CD14-positive monocyte (primary cell): Measurements from ENCODE around the gene ZBTB39. TPM values are rescaled to one million over a fixed set of nuclear protein-coding genes. Genes with fewer than 3 reads are reported as not detected.
A peak's percentile ranks its signal among the peaks of the same experiment; 100 is the strongest.
"Not testable (repeated sequence)": the region's sequence is repeated elsewhere in the genome, so short reads cannot be mapped to it uniquely, and the experiment has no call there.

ENCODE experiments used
- DNase-seq, 3 donors: peaks; one replicate each; pipeline ENCODE4 v3.0.0-alpha.2; 2011 to 2022
- H2AFZ ChIP-seq: 2 replicates; pipeline ENCODE4 v1.6.0; 2012; ENCODE audit warnings: mild to moderate bottlenecking, low read depth, low read length, inconsistent platforms; ENCODE audit not compliant: insufficient read depth, poor library complexity, severe bottlenecking
- H3K27ac ChIP-seq, 2 donors: 1 replicate in 1 of 2; 2 replicates in 1 of 2; pipeline ENCODE4 v1.5.1; 2012 to 2013; ENCODE audit warnings: low read length in 2 of 2, control low read depth in 1 of 2, inconsistent platforms in 1 of 2, low read depth in 1 of 2, mild to moderate bottlenecking in 1 of 2
- H3K27me3 ChIP-seq, 2 donors: one replicate each; pipeline versions ENCODE4 v1.6.0 to v1.6.1; 2011 to 2013; ENCODE audit warnings: low read length in 2 of 2; ENCODE audit not compliant: control insufficient read depth in 2 of 2, insufficient read depth in 2 of 2
- H3K36me3 ChIP-seq, 2 donors: replicated peaks in 1 of 2; 1 replicate in 1 of 2; 2 replicates in 1 of 2; pipeline versions ENCODE4 v1.5.1 to v1.6.1; 2012 to 2013; ENCODE audit warnings: low read length in 2 of 2, control low read depth in 1 of 2, inconsistent platforms in 1 of 2, mild to moderate bottlenecking in 1 of 2; ENCODE audit not compliant: insufficient read depth in 2 of 2, control insufficient read depth in 1 of 2
- H3K4me1 ChIP-seq, 2 donors: 1 replicate in 1 of 2; 2 replicates in 1 of 2; pipeline versions ENCODE4 v1.5.1 to v1.6.1; 2012 to 2013; ENCODE audit warnings: low read length in 2 of 2, control low read depth in 1 of 2, inconsistent platforms in 1 of 2, mild to moderate bottlenecking in 1 of 2, moderate library complexity in 1 of 2; ENCODE audit not compliant: insufficient read depth in 2 of 2, control insufficient read depth in 1 of 2
- H3K4me2 ChIP-seq: replicated peaks from 2 replicates; pipeline ENCODE3; 2012; ENCODE audit warnings: low read length, moderate library complexity, mild to moderate bottlenecking; ENCODE audit not compliant: poor library complexity, severe bottlenecking; ENCODE audit errors: extremely low read depth
- H3K4me3 ChIP-seq, 3 experiments: fragments of 200-600 bp in 1 of 3; sonication (generic) in 1 of 3; replicated peaks in 1 of 3; 1 replicate in 2 of 3; 2 replicates in 1 of 3; pipeline ENCODE4 v1.5.1; 2011 to 2013; ENCODE audit warnings: low read length in 3 of 3, mild to moderate bottlenecking in 3 of 3, control low read depth in 2 of 3, low read depth in 2 of 3, inconsistent platforms in 1 of 3, moderate library complexity in 1 of 3
- H3K79me2 ChIP-seq: 2 replicates; pipeline ENCODE4 v1.6.0; 2012; ENCODE audit warnings: mild to moderate bottlenecking, control low read depth, inconsistent platforms, low read length, moderate library complexity; ENCODE audit not compliant: insufficient read depth
- H3K9ac ChIP-seq: 2 replicates; pipeline ENCODE4 v1.6.0; 2017; ENCODE audit warnings: low read length, mild to moderate bottlenecking; ENCODE audit not compliant: insufficient read depth, poor library complexity, severe bottlenecking
- H3K9me3 ChIP-seq, 2 donors: replicated peaks in 1 of 2; 1 replicate in 1 of 2; 2 replicates in 1 of 2; pipeline versions ENCODE4 v1.5.1 to v1.6.1; 2012 to 2013; ENCODE audit warnings: low read length in 2 of 2, control low read depth in 1 of 2; ENCODE audit not compliant: control insufficient read depth in 1 of 2, insufficient read depth in 1 of 2
- H4K20me1 ChIP-seq: 2 replicates; pipeline ENCODE4 v1.6.0; 2012; ENCODE audit warnings: mild to moderate bottlenecking, low read length, control low read depth, moderate library complexity; ENCODE audit not compliant: insufficient read depth
- H3K27ac Mint-ChIP-seq, 7 donors: one replicate each; pipeline ENCODE4 v1.8.0; 2020; ENCODE audit warnings: mild to moderate bottlenecking in 7 of 7, mixed read lengths in 7 of 7, moderate library complexity in 6 of 7, inconsistent platforms in 2 of 7
- H3K27me3 Mint-ChIP-seq, 3 donors: one replicate each; pipeline ENCODE4 v1.8.0; 2021 to 2022; ENCODE audit warnings: low read depth in 3 of 3, mild to moderate bottlenecking in 3 of 3, mixed read lengths in 3 of 3, moderate library complexity in 3 of 3, inconsistent platforms in 1 of 3
- H3K36me3 Mint-ChIP-seq, 2 donors: one replicate each; pipeline ENCODE4 v1.8.0; 2020; ENCODE audit warnings: mixed read lengths in 2 of 2, inconsistent platforms in 1 of 2, mild to moderate bottlenecking in 1 of 2
- H3K4me1 Mint-ChIP-seq: one replicate; pipeline ENCODE4 v1.8.0; 2020; ENCODE audit warnings: mild to moderate bottlenecking, mixed read lengths
- H3K4me3 Mint-ChIP-seq, 2 donors: one replicate each; pipeline ENCODE4 v1.8.0; 2020; ENCODE audit warnings: mild to moderate bottlenecking in 2 of 2, mixed read lengths in 2 of 2, moderate library complexity in 1 of 2
- H3K9me3 Mint-ChIP-seq, 7 donors: one replicate each; pipeline ENCODE4 v1.8.0; 2020 to 2022; ENCODE audit warnings: mixed read lengths in 7 of 7, mild to moderate bottlenecking in 6 of 7, moderate library complexity in 6 of 7, inconsistent platforms in 2 of 7
- CTCF ChIP-seq: fragments of 200-600 bp; IDR thresholded peaks from one replicate; pipeline ENCODE4 v1.8.0; 2022; ENCODE audit warnings: antibody characterized with exemption, mild to moderate bottlenecking
- WGBS: methylation state at CpG from one replicate; pipeline ENCODE4 v1.1.5; 2013; ENCODE audit warnings: missing lambda C conversion rate; ENCODE audit not compliant: insufficient coverage; 5-methylcytosine and 5-hydroxymethylcytosine counted together
- intact Hi-C, 2 donors: fragments of 100-400 bp; cut with micrococcal nuclease; formaldehyde crosslinking; loops; one replicate each; pipeline versions ENCODE4 v1.15.0 to v1.15.1; 2023
- polyA minus RNA-seq: library from RNA; depleted of rRNA, polyadenylated mRNA; stranded (reverse); fragments of >200 nt; gene quantifications from 2 replicates; pipeline ENCODE4 v1.2.3, GENCODE V29; 2012
- polyA plus RNA-seq, 3 donors: library from polyadenylated mRNA; depleted of rRNA in 1 of 3; unstranded in 2 of 3; stranded (reverse) in 1 of 3; fragments of 300-500 nt in 2 of 3; fragments of >200 nt in 1 of 3; fragmentation: Illumina TruSeq in 2 of 3; gene quantifications; 1 replicate in 2 of 3; 2 replicates in 1 of 3; pipeline ENCODE4 v1.2.3, GENCODE V29; 2012 to 2021
- total RNA-seq, 12 experiments: library from RNA in 1 of 12; stranded (reverse) in 1 of 12; fragments of 120-200 nt in 1 of 12; gene quantifications; one replicate each; pipeline ENCODE4 v1.2.4 and lab custom pipeline; 2013 to 2026; ENCODE audit warnings: mixed read lengths in 6 of 12, inconsistent platforms in 1 of 12

The ZBTB39 gene
- total RNA-seq (2013), result 2.7 TPM
- 1 to 10 TPM in 2 of 3 donors, under 1 TPM in 1; 0.65 to 3.7 (median 1.2) TPM for polyA plus RNA-seq
- 1.9 and 2.4 TPM in 2 replicates for polyA minus RNA-seq
- 4.4 to 20.1 (median 6.2) reads per million in 11 experiments for total RNA-seq (lab: John Stamatoyannopoulos, UW)

DNA sequence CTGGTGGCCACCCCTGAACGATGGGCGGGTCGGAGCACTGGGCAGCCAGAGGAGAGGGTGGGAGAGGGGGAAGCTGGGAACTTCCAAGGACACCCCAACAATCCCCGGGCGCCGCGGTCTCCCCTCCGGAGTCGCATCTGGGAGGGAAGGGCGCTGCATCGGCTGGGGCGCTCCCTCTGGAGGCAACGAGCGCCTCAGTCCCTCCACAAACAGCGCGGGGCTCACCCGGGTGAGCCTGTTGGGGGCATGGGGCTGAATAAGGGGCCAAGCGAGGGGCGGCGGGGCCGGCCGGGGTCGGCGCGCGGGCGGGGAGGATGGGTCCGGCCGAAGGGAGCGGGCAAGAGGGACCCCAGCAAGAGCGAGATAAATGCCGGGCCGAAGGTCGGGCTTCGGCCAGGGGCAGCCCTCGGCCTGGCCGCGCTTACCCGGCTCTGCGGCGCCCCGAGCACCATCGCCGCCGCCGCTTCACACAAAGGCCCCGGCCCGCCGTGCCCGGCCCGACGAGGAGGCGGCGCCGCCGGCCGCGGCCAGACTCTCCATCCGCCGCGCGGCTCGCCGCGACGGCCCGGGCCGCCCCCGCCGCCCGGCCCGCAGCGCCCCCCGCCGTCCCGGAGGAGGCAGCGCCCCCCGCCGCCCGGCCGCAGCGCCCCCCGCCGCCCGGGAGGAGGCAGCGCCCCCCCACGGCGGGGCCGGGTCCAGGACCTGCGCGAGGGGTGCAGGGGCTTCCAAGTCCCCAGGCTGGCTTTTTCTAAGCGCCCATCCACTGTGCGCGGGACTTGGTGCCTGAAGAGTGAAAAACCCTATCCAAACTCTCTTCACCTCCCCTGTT, at the start of gene ZBTB39:
TSS of gene ZBTB39 (minus strand) at position 567 of the 829 bp plus-strand sequence. CDS start 1,629 bp downstream, outside the sequence.
- Mint-ChIP-seq H3K4me3 (peak within 1 kb of the TSS; percentile 86 to 94), H3K4me1 (peaks cover 23% of the 10 kb centered on the region), H3K27me3 (peaks cover 0 to 1% (median 0%) of the 10 kb centered on the region in 3 donors), H3K36me3 (peaks cover 37% of the 10 kb centered on the region in 2 donors), H3K27ac (peak within 1 kb of the TSS; percentile 18 to 76 (median 53)), H3K9me3 (no peaks in the 10 kb centered on the region)
- Histone ChIP-seq H4K20me1 (peaks cover 10% of the 10 kb centered on the region), H3K27me3 (no peaks in the 10 kb centered on the region), H3K9ac (peak within 1 kb of the TSS; percentile 81), H3K79me2 (peaks cover 19% of the 10 kb centered on the region), H3K4me2 (peak within 1 kb of the TSS; percentile 94), H3K4me3 (peak within 1 kb of the TSS; percentile 59 to 87 (median 86)), H2AFZ (peak within 1 kb of the TSS; percentile 95), H3K27ac (peak within 1 kb of the TSS in 1 of 2 donors; percentile 55), H3K36me3 (peaks cover 28 to 31% of the 10 kb centered on the region in 2 donors), H3K4me1 (peaks cover 13 to 21% of the 10 kb centered on the region in 2 donors), H3K9me3 (no peaks in the 10 kb centered on the region)
- WGBS, result under 1% methylated on average over 69 of the region's 94 CpGs
- intact Hi-C loops, result loop anchor here in 1 of 2 donors (5.0 kb wide), 1 partner anchor 56 kb away; no protein-coding TSS in a partner anchor
- peak; percentile 15 to 66 (median 48) for DNase-seq
- TF ChIP-seq CTCF, result peak; percentile 64

- Mint-ChIP-seq H3K36me3 (peaks cover 25 to 32% of the 10 kb centered on the region in 2 donors), H3K27me3 (no peaks in the 10 kb centered on the region), H3K4me3 (no peak overlapping the region), H3K4me1 (peaks cover 16% of the 10 kb centered on the region), H3K27ac (peak overlapping the region; percentile 52 to 77 (median 68)), H3K9me3 (peaks cover 0 to 3% (median 0%) of the 10 kb centered on the region in 7 donors)
- no peaks in the 10 kb centered on the region for H3K9me3 ChIP-seq
- peak overlapping the region in 1 of 2 donors; percentile 58 for H3K27ac ChIP-seq
- peak overlapping the region in 1 of 3 experiments; percentile 13 for H3K4me3 ChIP-seq
- H3K4me2 ChIP-seq, result peak overlapping the region; percentile 18
- no peak for TF ChIP-seq CTCF
- no peaks in the 10 kb centered on the region for H3K79me2 ChIP-seq
- peaks cover 24 to 35% of the 10 kb centered on the region in 2 donors for H3K36me3 ChIP-seq
- WGBS, result 0% methylated on average over 1 of the region's 3 CpGs
- no peak overlapping the region for H3K9ac ChIP-seq
- no peak overlapping the region for H2AFZ ChIP-seq
- peaks cover 16 to 17% of the 10 kb centered on the region in 2 donors for H3K4me1 ChIP-seq
- peak; percentile 84 to 90 (median 87) for DNase-seq
- intact Hi-C loops, result no loop called here
- H4K20me1 ChIP-seq, result no peaks in the 10 kb centered on the region
- H3K27me3 ChIP-seq, result no peaks in the 10 kb centered on the region
Measured at GRCh38 chr12:57055824-57056223, 49.5 kb upstream of the ZBTB39 start.

GRCh38 chr12:57053901-57054300, 47.6 kb upstream of the ZBTB39 start:
- H2AFZ ChIP-seq, H3K4me3 Mint-ChIP-seq, H3K9me3 Mint-ChIP-seq, H3K9ac ChIP-seq, H3K4me2 ChIP-seq, H3K4me3 ChIP-seq, H3K9me3 ChIP-seq, DNase-seq, H3K27me3 ChIP-seq, H3K27me3 Mint-ChIP-seq, intact Hi-C loops, H3K27ac ChIP-seq, H3K79me2 ChIP-seq, H4K20me1 ChIP-seq: not testable (repeated sequence)
- Histone ChIP-seq H3K4me1 (peaks cover 32 to 33% of the 10 kb centered on the region in 2 donors), H3K36me3 (peaks cover 10 to 16% of the 10 kb centered on the region in 2 donors)
- peaks cover 15 to 19% of the 10 kb centered on the region in 2 donors for H3K36me3 Mint-ChIP-seq
- peak overlapping the region in 1 of 7 donors; percentile 13 for H3K27ac Mint-ChIP-seq
- H3K4me1 Mint-ChIP-seq, result peaks cover 34% of the 10 kb centered on the region
- no CpG with 5 or more reads among the region's 4 CpGs for WGBS
